GM19240 (cell line): ENCODE data around the gene STPG3.
"Not testable (repeated sequence)": the region's sequence is repeated elsewhere in the genome, so short reads cannot be mapped to it uniquely, and the experiment has no call there.

Experiments used
- DNase-seq: peaks from one replicate; pipeline ENCODE4 v3.0.0; 2011; ENCODE audit warnings: low spot score; ENCODE audit not compliant: insufficient read length

STPG3 gene

GRCh38 chr9:137233143-137233980, 17.7 kb upstream of the STPG3 start:
- DNase-seq: no peak

GRCh38 chr9:137234055-137234697, 16.9 kb upstream of the STPG3 start:
- DNase-seq: no peak

DNA sequence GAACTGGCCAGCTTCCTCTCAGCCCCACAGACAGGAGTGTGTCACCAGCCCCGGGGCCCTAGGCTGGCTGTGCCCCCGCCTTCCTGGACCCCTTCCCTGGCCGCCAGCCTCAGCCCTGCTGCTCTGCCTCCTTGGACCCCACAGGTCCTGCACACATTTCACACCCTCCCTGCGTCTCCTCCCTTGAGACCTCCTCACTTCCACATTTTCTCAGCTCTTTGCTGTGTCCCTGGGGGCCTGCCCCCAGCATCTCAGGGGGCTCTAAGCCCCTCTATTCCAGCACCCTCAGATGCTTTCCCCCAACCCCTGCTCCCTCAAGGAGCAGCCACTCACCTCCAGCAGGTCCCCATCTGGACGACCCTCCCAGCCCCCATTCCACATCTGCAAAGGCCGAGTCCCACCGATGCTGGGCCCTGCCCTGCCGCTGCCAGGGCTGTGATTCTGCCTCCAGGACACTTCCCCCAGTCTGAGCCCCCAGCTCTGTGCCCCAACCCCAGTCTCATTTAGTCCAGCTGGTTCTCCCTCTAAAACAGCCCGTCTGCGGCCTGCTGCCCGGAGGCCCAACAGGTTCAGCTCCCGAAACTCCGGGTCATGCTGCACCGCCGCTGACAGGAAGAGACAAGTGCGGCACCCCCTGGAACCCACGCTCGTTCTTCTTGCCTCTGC, 16.2 kb upstream of the STPG3 start:
- DNase-seq: no peak

- DNase-seq: no peak
These were observed 15.5 kb upstream of the STPG3 start for GRCh38 chr9:137235424-137236237.

GRCh38 chr9:137236238-137236935, 14.7 kb upstream of the STPG3 start:
- peak; percentile 99 for DNase-seq

GRCh38 chr9:137236936-137237421, 14.1 kb upstream of the STPG3 start:
- no peak for DNase-seq

DNA sequence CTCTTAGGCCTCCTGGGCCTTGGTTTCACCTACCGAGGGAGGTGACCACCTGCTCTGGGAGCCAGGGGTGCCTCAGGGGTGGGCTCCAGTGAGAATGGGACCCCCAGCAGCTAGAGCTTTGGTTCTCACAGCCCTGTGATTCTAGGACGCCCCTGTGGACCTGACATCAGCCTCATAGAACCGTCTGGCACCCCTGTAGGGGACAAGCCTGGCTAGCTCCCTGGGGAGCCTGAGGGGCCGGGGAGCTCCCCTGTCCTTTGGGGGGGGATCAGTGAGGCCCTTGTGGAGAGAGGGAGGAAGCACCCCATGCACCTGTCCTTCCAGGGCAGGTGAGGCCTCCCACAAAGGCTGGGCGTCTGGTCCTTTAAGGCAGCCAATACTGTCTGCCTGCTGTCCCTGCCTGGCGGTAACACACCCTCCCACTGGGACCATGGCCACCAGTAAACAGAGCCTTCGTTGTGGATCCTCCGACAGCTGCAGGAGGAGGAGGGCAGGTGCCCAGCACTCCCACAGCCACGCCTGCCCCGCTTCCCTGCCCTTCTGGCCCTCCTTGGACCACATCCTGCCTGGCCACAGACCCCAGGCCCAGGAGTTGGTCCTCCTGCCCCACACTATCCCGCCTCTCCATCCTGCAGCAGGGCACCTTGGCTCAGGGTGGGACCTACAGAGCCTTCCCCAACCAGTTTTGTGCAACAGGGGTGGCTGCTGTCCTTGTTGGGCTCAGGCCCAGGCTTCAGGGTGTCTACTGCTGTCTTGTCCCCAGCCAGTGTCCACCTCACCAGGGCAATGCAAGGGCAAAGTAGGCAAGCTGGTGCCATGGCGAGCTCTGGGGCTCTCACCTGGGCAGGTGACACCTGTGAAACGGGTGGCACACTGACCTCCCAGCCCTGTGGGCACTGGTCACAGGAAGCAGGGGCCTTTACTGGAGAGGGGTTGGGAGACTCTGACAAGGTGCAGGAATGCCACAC, 13.0 kb upstream of the STPG3 start:
- no peak for DNase-seq

- not testable (repeated sequence) for DNase-seq
These were observed 11.4 kb upstream of the STPG3 start for GRCh38 chr9:137239541-137240200.

- peak; percentile 64 for DNase-seq
These were observed 10.7 kb upstream of the STPG3 start for GRCh38 chr9:137240318-137240840.

DNA sequence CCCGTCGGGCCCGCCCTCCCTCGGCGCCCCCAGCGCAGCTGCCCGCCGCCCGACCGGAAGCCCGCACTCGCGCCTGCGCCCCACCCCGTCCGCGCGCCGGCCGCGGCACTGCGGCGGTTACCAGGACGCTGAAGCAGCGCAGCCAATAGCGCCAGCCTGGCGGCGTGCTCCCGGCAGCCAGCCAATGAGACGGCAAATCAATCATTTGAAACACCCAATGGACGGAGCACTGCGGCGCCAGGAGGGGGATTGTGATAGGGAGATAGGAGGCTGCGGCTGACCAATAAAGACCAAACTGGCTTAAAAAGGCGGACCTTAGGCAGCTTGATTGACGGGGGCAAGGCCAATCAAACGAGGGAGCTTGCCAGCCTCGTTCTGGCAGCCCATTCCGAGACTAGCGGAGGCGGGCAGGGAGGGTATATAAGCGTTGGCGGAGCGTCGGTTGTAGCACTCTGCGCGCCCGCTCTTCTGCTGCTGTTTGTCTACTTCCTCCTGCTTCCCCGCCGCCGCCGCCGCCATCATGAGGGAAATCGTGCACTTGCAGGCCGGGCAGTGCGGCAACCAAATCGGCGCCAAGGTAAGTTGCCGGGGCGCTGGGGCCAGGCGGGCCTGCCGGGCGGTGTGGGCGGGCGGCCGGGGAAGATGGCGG, 10.1 kb upstream of the STPG3 start, which contains the start of gene TUBB4B:
TUBB4B (plus strand) TSS at position 447 of the 649 bp plus-strand sequence; CDS start at position 521, 74 bp downstream.
- DNase-seq: peak; percentile 99

- no peak for DNase-seq
These were observed 9.4 kb upstream of the STPG3 start for GRCh38 chr9:137241490-137242268.

DNA sequence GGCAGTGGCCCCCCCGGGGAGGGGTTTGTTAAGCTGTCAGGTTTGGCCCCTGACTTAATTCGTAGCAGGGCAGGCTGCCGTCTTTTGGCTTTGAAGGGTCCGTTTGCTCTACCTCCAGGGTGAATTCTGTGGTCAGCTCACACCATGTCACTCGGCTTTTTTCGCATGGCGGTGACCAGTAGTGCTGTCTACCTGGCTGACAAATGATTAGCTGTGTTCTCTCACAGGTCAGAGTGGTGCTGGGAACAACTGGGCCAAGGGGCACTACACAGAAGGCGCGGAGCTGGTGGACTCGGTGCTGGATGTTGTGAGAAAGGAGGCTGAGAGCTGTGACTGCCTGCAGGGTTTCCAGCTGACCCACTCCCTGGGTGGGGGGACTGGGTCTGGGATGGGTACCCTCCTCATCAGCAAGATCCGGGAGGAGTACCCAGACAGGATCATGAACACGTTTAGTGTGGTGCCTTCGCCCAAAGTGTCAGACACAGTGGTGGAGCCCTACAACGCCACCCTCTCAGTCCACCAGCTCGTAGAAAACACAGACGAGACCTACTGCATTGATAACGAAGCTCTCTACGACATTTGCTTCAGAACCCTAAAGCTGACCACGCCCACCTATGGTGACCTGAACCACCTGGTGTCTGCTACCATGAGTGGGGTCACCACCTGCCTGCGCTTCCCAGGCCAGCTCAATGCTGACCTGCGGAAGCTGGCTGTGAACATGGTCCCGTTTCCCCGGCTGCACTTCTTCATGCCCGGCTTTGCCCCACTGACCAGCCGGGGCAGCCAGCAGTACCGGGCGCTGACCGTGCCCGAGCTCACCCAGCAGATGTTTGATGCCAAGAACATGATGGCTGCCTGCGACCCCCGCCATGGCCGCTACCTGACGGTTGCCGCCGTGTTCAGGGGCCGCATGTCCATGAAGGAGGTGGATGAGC, 8.6 kb upstream of the STPG3 start:
- DNase-seq: no peak

DNA sequence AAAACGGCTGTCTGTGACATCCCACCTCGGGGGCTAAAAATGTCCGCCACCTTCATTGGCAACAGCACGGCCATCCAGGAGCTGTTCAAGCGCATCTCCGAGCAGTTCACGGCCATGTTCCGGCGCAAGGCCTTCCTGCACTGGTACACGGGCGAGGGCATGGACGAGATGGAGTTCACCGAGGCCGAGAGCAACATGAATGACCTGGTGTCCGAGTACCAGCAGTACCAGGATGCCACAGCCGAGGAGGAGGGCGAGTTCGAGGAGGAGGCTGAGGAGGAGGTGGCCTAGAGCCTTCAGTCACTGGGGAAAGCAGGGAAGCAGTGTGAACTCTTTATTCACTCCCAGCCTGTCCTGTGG, 7.8 kb upstream of the STPG3 start:
- DNase-seq: not testable (repeated sequence)

- DNase-seq: no peak
These were observed 7.2 kb upstream of the STPG3 start for GRCh38 chr9:137243626-137244485.
